Measurements from ENCODE around the gene PANK3.
"Not testable (repeated sequence)": the region's sequence is repeated elsewhere in the genome, so short reads cannot be mapped to it uniquely, and the experiment has no call there.

The PANK3 gene

DNA sequence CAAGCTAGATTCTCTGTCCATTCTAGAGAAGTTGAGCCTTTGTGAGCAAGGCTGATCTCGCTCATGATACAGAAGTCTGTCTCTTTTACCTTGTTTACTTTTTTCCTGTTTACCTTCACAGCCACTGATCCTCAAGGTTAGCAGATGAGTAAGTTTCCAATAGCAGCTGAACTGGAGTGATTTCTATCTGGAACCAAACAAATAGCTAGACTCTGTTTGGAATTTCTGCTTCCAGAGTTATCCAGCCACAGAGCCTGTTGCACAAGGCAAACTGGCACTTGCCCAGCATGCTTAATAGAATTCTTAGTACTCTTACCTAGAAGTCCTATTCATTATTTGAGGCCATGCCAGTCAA lies 12.8 kb upstream of the PANK3 start:
- no peak for DNase-seq (ENCODE audit: low read depth)

DNA sequence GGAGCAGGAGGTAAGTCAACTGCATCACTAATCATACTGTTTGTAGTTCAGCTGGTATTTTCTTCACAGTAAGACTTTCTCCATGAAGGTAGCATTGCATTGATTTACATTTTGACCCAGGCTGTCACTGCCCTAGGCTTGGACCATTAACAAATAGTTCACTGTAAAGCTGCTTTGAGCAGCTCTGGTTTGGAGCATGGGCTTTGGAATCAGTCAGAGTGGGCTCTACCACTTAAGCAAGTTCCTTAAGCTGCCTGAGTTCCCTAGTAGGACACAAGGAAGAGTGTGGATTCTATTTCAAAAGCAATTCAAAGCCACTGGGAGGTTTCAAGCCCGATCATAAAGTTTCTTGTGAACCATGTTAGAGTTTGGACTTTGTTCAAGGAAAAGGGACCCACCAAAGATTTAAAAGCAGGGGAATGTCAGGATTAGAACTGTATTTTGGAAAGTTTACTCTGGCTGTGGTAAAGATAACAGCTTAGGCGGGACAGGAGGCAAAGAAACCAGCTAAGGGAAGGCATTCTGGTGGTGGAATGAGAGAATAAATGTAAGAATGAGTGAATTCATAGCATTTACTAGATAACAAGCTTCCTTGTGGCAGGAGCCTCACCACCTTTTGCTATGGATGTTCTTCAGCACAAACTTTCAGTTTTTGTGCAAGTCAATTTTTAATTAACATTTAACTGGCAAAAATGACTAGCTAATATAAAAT lies 12.3 kb upstream of the PANK3 start:
- DNase-seq (ENCODE audit: low read depth): no peak

- DNase-seq (ENCODE audit: low read depth): no peak
Measured at GRCh38 chr5:168590666-168591065, 11.5 kb upstream of the PANK3 start.

DNA sequence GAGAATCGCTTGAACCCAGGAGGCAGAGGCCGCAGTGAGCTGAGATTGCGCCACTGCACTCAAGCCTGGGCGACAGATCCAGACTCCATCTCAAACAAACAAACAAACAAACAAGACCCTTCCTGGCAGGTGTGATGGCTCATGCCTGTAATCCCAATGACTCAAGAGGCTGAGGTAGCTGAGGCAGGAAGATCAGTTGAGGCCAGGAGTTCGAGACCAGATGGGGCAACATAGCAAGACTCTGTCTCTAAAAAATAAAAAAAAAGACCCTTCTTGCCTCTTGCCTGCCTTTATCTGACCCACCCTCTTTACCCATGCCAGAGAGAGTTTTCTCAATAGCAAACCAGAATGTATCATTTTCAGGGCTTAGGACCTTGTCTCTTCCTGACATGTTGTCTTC lies 8.8 kb upstream of the PANK3 start:
- DNase-seq (ENCODE audit: low read depth): no peak

- DNase-seq (ENCODE audit: low read depth): no peak
Measured at GRCh38 chr5:168585119-168585856, 6.1 kb upstream of the PANK3 start.

- DNase-seq (ENCODE audit: low read depth): no peak
Measured at GRCh38 chr5:168583742-168584482, 4.7 kb upstream of the PANK3 start.

DNA sequence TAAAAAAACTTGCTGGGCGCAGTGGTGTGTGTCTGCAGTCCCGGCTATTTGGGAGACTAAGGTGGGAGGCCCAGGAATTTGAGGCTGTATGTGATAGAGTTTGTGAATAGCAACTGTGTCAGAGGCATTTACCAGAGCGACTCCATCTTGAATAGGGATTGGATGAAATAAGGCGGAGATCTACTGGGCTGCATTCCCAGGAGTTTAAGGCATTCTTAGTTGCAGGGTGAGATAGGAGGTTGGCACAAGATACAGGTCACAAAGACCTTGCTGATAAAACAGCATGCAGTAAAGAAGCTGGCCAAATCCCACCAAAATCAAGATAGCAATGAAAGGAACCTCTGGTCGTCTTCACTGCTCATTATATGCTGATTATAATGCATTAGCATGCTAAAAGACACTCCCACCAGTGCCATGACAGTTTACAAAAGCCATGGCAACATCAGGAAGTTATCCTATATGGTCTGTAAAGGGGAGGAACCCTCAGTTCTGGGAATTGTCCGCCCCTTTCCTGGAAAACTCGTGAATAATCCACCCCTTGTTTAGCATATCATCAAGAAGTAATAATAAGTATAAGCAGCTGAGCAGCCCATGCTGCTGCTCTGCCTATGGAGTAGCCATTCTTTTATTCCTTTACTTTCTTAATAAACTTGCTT lies 1.8 kb upstream of the PANK3 start:
- DNase-seq (ENCODE audit: low read depth): not testable (repeated sequence)

GRCh38 chr5:168580227-168580508 lies 1.0 kb upstream of the PANK3 start:
- no peak for DNase-seq (ENCODE audit: low read depth)

DNA sequence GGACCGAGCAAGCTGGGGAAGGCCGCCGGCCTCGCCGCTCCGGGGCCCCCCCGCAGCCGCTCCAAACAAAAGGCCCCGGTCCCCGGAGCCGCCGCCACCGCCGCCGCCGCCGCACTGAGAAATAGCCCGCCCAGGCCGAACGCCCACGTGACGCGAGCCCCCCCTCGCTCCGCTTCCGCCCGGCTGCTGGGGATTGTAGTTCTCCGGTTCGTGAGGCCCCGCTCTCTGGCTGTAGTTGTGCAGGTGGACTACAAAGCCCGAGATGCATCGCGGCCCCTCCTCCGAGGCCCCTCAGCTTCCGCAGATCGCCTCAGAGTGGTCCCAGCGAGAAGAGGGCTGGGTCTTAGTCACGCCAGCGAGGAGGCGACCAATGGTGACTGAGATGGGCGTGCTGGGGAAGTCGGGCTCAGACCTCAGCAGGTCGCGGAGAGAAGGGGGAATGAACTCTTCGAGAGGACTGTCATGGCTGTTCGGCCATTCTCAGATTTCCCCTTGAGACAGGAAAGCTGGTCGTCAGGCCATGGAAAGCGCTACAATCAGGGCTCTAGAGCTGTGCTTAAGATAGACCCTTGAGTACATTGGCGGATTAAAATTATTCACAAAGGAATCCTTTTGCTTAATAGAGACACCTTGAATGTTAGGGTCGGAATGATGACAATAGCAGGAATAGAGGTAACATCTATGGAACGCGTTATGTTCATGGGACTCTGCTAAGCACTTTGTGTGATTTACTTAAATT lies 489 bp upstream of the PANK3 start:
- DNase-seq (ENCODE audit: low read depth): peak; percentile 95

DNA sequence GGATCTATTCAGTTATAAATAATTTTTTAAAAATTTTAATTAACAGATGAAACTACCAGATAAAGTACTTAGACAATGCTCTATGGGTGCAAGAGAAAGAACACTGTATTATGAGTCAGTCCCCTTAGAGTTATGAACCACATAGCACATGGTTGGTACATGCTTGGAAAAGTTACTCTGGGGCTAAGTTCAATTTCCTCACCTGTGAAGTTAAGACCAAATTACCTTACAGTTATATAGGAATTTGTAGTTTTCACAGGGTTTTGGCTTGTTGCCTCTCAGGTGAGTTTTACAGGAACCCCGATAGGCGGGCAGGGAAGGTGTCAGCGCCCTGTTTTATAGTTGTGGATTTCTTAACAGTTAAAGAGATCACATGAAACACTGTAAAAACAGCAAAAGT lies 1.2 kb downstream of the PANK3 start:
- DNase-seq (ENCODE audit: low read depth): no peak

GRCh38 chr5:168575391-168576372 lies 3.5 kb downstream of the PANK3 start:
- no peak for DNase-seq (ENCODE audit: low read depth)

DNA sequence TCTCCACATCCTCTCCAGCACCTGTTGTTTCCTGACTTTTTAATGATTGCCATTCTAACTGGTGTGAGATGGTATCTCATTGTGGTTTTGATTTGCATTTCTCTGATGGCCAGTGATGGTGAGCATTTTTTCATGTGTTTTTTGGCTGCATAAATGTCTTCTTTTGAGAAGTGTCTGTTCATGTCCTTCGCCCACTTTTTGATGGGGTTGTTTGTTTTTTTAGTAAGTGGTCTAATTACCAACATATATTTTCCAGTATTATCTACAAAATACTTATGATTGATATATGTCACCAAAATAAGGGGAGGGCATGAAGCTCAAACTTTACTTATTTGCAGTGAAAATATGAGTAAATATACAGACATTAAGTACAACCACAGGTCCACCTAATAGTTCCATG lies 5.0 kb downstream of the PANK3 start:
- DNase-seq (ENCODE audit: low read depth): not testable (repeated sequence)

DNA sequence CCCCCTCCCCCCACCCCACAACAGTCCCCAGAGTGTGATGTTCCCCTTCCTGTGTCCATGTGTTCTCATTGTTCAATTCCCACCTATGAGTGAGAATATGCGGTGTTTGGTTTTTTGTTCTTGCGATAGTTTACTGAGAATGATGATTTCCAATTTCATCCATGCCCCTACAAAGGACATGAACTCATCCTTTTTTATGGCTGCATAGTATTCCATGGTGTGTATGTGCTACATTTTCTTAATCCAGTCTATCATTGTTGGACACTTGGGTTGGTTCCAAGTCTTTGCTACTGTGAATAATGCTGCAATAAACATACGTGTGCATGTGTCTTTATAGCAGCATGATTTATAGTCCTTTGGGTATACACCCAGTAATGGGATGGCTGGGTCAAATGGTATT lies 5.5 kb downstream of the PANK3 start:
- not testable (repeated sequence) for DNase-seq (ENCODE audit: low read depth)

DNA sequence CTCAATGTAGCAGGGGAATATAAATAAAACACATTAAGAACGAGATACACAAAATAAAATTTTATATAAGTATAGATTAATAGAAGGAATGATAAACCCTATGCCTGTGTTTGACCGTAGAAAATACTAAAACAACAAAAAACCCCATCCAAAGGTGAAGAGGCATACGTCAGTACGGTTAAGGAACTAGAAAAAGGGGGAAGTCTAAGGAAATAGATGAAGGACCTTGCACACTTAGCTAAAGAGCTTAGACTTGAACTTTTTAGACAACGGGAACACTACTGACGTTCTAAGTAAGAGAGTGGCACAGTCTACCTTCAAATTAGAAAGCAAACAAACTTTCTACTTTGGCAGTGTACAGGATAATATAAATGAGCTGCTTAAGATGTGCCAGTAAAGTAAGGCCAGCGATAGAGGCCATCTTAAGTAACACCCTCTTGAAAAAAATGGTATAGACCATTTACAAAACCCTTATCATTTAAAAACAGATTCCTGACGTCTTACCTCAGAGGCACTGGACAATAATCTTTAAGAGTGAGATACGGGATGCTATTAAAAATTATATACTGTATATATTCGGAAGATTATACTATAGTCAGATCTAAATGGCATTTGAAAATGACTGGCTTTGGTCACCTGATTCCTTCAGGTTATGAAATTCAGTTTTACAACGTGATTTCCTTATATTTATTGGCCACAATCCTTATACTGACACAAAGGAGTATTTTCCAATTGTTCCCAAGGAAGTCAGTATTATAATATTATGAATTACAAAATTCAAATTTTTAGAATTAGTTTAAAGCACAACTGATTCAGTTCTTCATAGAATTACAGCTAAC lies 8.5 kb downstream of the PANK3 start:
- DNase-seq (ENCODE audit: low read depth): no peak

DNA sequence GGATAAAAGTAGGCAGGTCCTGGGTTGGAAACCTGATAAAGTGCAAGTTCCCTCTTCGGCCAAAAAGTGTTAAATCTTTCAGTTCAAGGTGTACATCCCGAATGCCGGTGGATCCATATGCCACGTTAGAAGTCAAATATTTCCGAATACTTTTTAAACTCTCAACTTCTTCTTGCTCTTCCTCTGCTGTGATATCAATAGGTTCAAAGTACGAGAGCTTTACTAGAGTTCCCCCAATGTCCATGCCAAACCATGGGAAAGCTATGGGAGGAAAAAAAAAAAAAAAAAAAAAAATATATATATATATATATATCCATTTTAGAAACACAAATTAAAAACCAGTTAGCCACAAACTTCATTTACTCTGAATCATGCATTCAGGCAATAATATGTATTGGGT lies 10.4 kb downstream of the PANK3 start:
- DNase-seq (ENCODE audit: low read depth): no peak

DNA sequence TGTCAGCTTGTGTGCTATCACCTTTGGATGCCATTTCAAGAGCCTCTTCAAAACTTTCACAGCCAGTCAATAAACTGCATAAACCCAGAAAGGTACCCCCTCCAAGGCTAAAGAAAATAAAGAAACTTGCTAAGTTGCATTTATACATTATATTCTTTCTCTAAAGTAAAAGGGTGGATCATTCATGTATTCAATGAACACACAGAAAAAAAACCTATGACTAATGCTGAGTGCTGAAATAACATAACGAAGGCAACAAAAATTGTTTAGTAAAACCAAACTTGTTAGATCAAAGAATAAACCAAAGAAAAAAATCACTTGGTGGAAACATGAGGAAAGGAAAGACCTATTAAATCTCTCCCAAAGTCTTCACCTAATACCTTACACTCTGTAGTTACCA lies 15.2 kb downstream of the PANK3 start:
- DNase-seq (ENCODE audit: low read depth): no peak

GRCh38 chr5:168562279-168562678 lies 16.9 kb downstream of the PANK3 start:
- no peak for DNase-seq (ENCODE audit: low read depth)

DNA sequence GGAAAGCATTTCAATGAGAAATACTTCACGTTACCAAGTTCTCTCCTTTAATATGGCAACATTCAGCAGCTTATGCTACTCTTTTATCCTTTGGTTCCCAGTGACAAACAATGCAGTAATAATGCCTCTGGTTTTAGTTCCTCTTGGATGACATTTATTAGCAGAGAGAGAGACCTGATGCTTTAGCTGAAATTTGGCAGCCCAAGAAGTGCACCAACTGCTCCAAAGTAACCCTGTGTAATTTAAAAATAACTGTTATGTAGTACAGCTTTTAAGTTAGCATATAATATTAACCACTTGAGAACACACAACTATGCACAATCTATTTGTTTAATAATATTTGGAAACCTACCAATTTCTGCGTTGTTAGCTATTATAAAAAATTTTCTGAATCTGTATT lies 21.8 kb downstream of the PANK3 start:
- no peak for DNase-seq (ENCODE audit: low read depth)

GRCh38 chr5:168553377-168554130 lies 25.6 kb downstream of the PANK3 start:
- no peak for DNase-seq (ENCODE audit: low read depth)
